Measurements from ENCODE around the gene KDELR3. TPM values are rescaled to one million over a fixed set of nuclear protein-coding genes. Genes with fewer than 3 reads are reported as not detected.

The KDELR3 gene
- total and polyA plus RNA-seq, 2 of the 8 experiments (the other 6 are each of a cell fraction or from before 2014, with no cell fraction given) = 7.9 to 13.0 TPM

GRCh38 chr22:38435010-38435409, 32.9 kb upstream of the KDELR3 start (continued):
- TF ChIP-seq RAD21 (IDR thresholded peaks at IDR 0.05 in 1 of 2, conservative IDR thresholded peaks at IDR 0.05 in 1 of 2; ENCODE audit: low read depth in 2 of 2, low read length in 2 of 2) (peak; percentile 59 to 67), JUND (IDR thresholded peaks at IDR 0.05; ENCODE audit: low read length) (no peak), PHF8 (conservative IDR thresholded peaks at IDR 0.05; ENCODE audit: low read depth, low read length) (no peak), CREB1 (IDR thresholded peaks at IDR 0.05) (peak; percentile 13; the same call in 1 of the 2 replicates), CTCF (IDR thresholded peaks at IDR 0.05; ENCODE audit: control extremely low read depth in 1 of 3, insufficient read depth in 1 of 3, low read depth in 1 of 3, low read length in 3 of 3) (peak; percentile 67 to 81 (median 74)), TEAD4 (IDR thresholded peaks at IDR 0.05; ENCODE audit: low read depth, low read length) (no peak)
